GM21390 (cell line): ENCODE results near the gene SLC17A8.

Source experiments
- ATAC-seq: cut with Tn5 transposase; IDR thresholded peaks from one replicate; pipeline ENCODE4 v1.9.1; 2021; ENCODE audit not compliant: unreplicated experiment

SLC17A8 gene

GRCh38 chr12:100368066-100368465 is 11.2 kb downstream of the SLC17A8 start:
- no peak for ATAC-seq

DNA sequence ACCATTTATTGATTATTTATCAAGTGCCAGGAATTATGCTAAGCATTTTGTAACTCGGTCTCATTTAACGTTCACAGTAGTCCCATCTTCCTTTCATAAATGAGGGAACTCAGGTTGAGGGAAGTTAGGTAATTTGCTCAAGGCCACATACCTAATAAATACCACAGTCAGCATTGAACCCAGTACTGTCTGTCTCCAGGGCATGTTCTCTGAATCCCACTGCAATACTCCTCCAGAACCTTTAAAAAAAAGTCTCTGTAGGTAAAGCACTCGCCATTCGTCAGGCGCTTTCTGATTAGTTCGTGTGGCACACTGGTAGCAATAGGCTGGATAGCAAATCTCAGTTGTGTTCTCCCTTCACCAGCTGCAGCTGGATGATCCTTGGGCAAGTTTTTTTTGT is 14.3 kb downstream of the SLC17A8 start:
- ATAC-seq: no peak

DNA sequence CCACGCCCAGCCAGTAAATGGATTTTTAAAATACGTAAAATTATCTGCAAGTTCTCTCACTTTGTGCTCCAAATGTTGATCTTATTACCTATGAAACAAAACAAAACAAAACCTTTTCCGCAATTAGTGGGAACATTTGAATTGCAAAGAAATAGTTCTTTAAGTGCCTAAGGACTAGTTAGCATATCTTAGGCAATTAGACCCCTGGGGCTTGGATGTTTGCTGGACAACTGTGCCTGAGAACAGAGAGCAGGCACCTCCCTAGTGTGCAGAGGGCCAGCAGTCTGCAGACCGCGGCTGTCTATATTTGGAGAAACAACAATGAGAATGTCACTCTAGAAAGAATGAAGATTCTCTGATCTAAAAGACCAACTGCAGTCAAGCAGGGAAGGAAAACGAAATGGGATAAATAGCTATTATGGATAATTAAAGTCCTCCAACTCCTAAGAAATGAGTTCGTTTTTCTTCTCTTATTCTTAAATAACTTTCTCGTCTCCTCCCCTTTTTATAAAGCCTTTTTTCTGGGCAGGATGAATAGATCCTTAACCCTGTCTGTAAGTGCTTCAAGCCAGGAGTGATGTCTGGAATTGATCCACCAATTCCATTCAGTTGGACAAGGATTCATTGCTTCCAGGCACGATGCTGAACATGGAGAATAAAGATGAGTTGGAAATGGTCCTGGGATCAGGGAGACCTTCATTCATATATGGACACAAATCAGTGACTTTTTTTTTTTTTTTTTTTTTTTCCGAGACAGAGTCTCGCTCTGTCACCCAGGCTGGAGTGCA is 16.2 kb downstream of the SLC17A8 start:
- no peak for ATAC-seq

DNA sequence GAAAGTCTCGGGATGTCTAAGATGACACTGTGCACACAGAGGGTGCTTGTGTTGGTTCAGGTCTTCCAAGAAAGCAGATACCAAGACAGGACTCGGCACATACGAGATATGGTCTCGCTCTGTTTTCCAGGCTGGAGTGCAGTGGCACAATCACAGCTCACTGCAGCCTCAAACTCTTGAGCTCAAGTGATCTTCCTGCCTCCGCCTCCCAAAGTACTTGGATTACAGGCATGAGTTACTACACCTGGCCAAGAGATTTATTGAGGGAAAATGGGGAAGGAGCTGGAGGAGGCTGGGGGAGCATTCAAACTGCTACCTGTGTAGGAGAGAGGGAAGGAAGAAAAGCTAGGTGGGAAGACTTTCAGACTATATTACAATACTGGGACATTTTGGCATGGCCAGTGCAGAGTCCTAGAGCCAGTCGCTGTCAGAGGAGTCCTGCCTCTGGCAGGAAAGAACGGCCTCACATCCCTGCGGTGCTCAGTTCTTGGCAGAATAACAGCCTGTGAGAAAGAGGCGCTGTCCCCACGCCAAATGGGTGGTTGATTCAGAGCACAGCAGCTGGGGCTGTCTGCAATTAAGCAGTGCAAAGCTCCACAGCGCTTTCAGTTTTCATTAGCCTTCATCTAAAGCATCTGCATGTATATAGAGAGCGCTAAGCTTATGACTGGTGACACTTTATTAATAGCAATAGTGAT is 18.3 kb downstream of the SLC17A8 start:
- no peak for ATAC-seq

- ATAC-seq: no peak
Measured at GRCh38 chr12:100376161-100376560, 19.3 kb downstream of the SLC17A8 start.

DNA sequence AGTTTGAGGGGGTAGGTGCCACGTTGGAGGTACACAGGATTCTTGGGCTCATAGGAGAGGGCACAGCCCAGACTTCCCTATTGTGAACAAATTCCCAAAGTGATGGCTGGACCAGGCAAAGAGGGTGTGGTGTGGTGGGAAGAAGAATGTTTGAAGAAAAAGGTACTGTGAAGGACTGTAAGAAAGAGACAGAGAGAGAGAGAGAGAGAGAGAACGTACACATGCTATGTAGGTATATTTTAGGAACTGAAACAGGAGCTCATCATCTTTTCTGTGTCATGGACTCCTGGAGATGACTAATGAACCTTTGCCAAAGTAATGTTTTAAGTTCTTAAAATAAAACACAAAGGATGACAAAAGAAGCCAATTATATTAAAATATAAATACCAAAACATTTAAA is 24.5 kb downstream of the SLC17A8 start:
- ATAC-seq: no peak

GRCh38 chr12:100382338-100382737 is 25.5 kb downstream of the SLC17A8 start:
- ATAC-seq: no peak

DNA sequence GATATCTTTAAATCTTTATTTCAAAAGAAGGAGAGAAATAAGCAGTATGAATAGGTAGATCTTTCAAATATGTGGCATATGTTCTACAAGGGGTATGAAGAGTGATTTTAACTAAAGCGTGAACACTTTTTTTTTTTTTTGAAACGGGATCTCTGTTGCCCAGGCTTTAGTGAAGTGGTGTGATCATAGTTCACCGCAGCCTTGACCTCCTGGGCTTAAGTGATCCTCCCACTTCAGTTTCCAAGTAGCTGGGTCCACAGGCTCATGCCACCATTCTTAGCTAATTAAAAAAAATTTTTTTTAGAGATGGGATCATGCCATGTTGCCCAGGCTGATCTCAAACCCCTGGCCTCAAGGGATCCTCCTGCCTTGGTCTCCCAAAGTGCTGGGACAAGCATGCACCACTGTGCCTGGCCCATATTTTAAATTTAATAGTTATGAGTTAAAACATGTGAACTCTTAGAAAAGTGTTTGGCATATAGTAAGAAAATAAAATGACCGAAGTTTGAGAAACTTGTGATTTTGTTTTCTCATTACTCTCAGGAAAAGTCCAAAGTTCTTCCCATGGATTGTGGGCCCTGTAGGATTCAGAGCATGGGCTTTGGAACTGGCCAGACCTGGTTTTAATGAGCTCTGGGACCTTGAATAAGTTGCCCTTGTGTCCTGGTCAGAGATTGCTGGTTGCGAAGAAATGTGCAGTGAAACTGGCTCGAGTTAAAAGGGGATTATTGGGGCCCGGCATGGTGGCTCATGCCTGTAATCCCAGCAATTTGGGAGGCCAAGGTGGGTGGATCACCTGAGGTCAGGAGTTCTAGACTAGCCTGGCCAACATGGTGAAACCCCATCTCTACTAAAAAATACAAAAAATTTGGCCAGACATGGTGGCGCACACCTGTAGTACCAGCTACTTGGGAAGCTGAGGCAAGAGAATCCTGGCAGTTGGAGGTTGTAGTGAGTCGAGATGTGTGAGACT is 27.0 kb downstream of the SLC17A8 start:
- no peak for ATAC-seq

DNA sequence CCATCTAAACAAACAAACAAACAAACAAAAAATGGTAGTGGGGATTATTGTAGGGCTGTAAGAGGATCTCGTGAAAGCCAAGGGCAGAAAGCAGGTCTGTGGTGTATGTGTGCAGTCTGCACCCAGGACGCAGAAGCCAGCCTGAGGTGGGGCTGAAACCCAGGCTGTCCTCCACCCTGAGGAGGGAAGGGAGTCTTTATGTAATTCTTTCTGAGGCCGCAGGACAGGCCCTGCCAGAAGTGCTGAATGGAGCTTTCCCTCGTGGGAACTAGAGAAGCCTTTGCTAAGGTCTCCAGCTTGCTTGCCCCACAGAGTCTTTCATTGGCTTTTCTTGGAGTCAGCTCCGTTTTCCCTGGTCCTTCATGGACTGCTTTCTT is 27.7 kb downstream of the SLC17A8 start:
- ATAC-seq: no peak

DNA sequence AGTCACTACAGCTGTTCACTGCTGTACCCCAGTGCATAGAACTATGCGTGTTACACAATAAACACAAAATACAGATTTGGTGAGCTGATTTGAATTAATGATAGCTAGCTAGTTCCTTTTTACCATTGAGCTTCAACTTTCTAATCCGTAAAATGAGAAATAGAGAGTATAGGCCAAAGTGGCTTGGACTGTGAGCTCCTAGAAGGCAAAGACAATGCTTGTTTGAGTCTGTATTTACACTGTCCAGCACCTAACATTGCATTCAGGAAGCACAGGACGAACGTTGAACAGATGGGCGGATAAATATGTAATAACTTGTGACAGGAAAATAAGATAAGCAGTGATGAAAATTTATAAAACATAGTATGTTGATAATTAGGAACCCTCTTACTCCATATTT is 31.5 kb downstream of the SLC17A8 start:
- no peak for ATAC-seq

DNA sequence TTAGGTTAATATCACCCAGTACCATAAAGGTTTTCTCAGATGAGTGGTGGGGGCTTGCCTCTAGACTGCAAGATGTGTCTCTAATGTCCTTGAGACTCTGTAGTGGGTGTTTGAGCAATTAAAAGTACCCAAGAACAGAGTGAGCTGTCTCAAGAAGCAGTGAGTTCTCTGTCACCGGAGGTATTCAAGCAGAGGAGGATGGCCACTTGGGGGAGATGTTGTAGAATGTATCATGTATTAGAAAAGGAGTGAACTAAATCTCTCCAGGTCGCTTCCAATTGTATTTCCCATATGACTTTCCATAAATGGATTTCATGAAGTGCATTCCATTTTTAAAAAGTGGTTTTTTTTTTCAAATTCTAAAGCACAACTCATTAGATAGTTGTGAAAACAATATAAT is 35.0 kb downstream of the SLC17A8 start:
- ATAC-seq: no peak

DNA sequence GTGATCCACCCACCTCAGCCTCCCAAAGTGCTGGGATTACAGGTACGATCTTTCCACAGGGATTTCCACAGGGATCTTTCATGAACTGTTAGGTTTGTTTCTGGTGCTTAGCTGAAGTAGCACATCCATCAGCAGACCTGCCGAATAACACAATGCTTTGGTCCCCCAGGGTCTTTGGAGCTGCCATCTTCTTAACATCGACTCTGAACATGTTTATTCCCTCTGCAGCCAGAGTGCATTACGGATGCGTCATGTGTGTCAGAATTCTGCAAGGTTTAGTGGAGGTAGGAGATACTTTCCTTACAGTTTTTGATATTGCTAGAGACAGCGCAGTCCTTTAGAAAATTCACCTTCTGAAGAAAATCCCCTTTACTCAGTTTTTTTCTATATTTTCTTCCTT is 36.3 kb downstream of the SLC17A8 start:
- no peak for ATAC-seq

DNA sequence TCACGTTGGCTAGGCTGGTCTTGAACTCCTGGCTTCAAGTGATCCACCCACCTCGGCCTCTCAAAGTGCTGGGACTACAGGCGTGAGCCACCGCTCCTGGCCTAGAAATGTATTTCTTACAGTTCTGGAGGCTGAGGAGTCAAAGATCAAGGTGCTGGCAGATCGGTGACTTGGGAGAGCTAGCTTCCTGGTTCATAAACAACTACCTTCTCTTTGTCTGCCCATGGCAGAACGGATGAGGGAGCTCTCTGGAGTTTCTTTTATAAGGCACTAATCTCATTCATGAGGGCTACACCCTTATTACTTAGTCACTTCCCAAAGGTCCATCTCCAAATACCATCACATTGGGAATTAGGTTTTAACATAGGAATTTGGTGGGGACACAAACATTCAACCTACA is 38.9 kb downstream of the SLC17A8 start:
- ATAC-seq: no peak

GRCh38 chr12:100398307-100398706 is 41.4 kb downstream of the SLC17A8 start:
- ATAC-seq: no peak

DNA sequence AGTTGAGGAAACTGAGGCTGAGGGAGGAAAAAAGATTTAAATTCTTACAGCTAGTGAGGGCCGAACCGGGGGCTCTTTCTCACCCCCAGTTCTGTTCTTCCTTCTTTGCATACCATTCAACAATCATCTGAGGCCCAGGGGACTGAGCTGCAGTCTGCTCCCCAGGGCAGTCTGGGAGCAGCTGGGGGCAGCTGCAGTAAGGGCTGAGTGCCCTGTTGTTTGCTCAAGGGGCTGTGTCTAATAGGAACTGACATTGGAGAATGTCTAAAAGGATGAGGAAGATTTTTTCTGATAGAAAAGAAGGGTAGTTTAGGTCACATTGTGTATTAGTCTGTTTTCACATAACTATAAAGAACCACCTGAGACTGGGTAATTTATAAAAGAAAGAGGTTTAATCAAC is 42.2 kb downstream of the SLC17A8 start:
- ATAC-seq: no peak

DNA sequence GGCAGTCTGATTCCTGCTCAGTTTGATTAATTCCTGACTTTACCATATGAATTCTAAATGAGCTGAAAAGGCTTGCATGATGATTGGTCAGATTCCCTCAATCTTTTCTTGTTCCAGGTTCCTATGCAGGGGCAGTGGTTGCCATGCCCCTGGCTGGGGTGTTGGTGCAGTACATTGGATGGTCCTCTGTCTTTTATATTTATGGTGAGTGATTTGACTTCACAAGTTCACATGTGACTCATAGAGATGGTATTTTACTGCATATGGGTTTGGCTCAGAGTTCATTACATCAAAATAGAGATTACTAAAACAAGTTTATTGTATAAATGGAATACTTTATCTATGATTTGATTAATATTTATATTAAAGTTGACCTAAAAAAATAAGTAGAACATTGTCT is 44.8 kb downstream of the SLC17A8 start:
- ATAC-seq: no peak

GRCh38 chr12:100402763-100403162 is 45.9 kb downstream of the SLC17A8 start:
- ATAC-seq: no peak

- no peak for ATAC-seq
Measured at GRCh38 chr12:100403446-100403845, 46.6 kb downstream of the SLC17A8 start.

- peak; percentile 68 for ATAC-seq
Measured at GRCh38 chr12:100404769-100405407, 48.0 kb downstream of the SLC17A8 start.

DNA sequence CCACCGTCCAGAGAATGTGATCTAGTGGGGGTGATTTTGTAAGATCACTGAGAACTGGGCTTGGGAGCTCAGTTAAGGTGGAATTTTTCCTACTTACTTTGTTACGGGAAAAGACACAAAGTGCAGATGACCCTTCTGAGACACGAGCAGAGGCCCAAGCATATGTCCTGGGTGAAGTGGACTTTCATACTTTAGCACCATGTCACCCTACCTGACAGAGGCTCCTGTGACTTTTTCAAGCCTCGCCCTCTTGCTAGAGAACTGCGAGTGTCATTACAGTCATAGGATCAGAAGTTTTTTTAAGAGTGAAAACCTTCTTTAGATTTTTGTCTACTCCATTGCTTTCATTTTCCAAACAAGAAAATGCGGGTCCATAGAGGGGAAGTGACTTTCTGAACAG is 56.1 kb downstream of the SLC17A8 start:
- no peak for ATAC-seq

GRCh38 chr12:100414739-100415138 is 57.9 kb downstream of the SLC17A8 start:
- no peak for ATAC-seq
